ENCODE data around the gene CACNA1C. TPM values are rescaled to one million over a fixed set of nuclear protein-coding genes. Genes with fewer than 3 reads are reported as not detected.

Gene CACNA1C
- total and polyA plus RNA-seq, 10 of the 15 experiments (the other 5 are each of a cell fraction or from before 2014, with no cell fraction given) = under 0.01 to 0.15 (median 0.09) TPM; not detected in 5

GRCh38 chr12:2416158-2416557 lies 363.4 kb downstream of the CACNA1C start:
- intact Hi-C loops (cut with micrococcal nuclease; ENCODE audit: unreplicated experiment) = no loop called here

GRCh38 chr12:2417481-2418160 lies 364.8 kb downstream of the CACNA1C start:
- intact Hi-C loops (cut with micrococcal nuclease; ENCODE audit: unreplicated experiment) = no loop called here

More at GRCh38 chr12:2416158-2416557, 363.4 kb downstream of the CACNA1C start:
- Histone ChIP-seq H3K27me3 (replicated peaks in 1 of 2; ENCODE audit: control insufficient read depth in 2 of 2, insufficient read depth in 2 of 2, low read length in 1 of 2) (peaks cover 0 to 3% of the 10 kb centered on the region in 2 experiments; a peak in 1 of 4 replicates), H3K4me1 (ENCODE audit: control insufficient read depth, insufficient read depth, low read length) (no peaks in the 10 kb centered on the region), H2AFZ (ENCODE audit: control insufficient read depth, low read depth, low read length) (no peak overlapping the region), H3K79me2 (ENCODE audit: control insufficient read depth, insufficient read depth, low read length) (no peaks in the 10 kb centered on the region), H3K36me3 (ENCODE audit: control insufficient read depth in 2 of 2, insufficient read depth in 2 of 2, low read length in 1 of 2) (no peaks in the 10 kb centered on the region), H3K9me3 (replicated peaks; ENCODE audit: control insufficient read depth, insufficient read depth, low read length) (no peaks in the 10 kb centered on the region; the same call in 2 of the 3 replicates), H3K4me2 (ENCODE audit: control insufficient read depth, insufficient read depth) (no peak overlapping the region), H3K9ac (ENCODE audit: control insufficient read depth, insufficient read depth, low read length) (no peak overlapping the region), H3K27ac (ENCODE audit: control insufficient read depth, insufficient read depth) (no peak overlapping the region), H3K4me3 (no peak overlapping the region), H4K20me1 (ENCODE audit: control insufficient read depth, insufficient read depth) (no peaks in the 10 kb centered on the region)
- TF ChIP-seq IKZF2 (IDR thresholded peaks at IDR 0.05) (no peak), BMI1 (IDR thresholded peaks at IDR 0.05; ENCODE audit: borderline replicate concordance) (no peak), FOXK2 (IDR thresholded peaks at IDR 0.05) (no peak), CEBPB (IDR thresholded peaks at IDR 0.05; ENCODE audit: borderline replicate concordance in 1 of 2, low read depth in 2 of 2, low read length in 2 of 2) (no peak), SREBF1 (IDR thresholded peaks at IDR 0.05; ENCODE audit: low read length) (no peak), HCFC1 (IDR thresholded peaks at IDR 0.05; ENCODE audit: low read length) (no peak), JUND (IDR thresholded peaks at IDR 0.05; ENCODE audit: low read depth, low read length) (no peak), TCF3 (IDR thresholded peaks at IDR 0.05; ENCODE audit: borderline replicate concordance, insufficient read depth, low read depth, low read length) (no peak), HDAC2 (IDR thresholded peaks at IDR 0.05) (no peak), NFXL1 (IDR thresholded peaks at IDR 0.05; ENCODE audit: borderline replicate concordance) (no peak)
- ATAC-seq (no peak), FAIRE-seq (no peak), DNase-seq (ENCODE audit: low read depth, low spot score) (no peak)
- POLR2A ChIA-PET = no interaction called here
- CTCF ChIA-PET = no interaction called here
- 48% methylated on average over 8 of the region's 8 CpGs for WGBS (ENCODE audit: insufficient coverage, insufficient replicate concordance, low lambda C conversion rate, missing lambda C conversion rate)
- SMC1A ChIA-PET (ENCODE audit: uncharacterized antibody, unreplicated experiment) = no interaction called here
- RAD21 ChIA-PET (ENCODE audit: unreplicated experiment) = no interaction called here
- in situ Hi-C loops (cut with MboI) = no loop called here
- BruUV-seq (replicated peaks) = no TSS peak

More at GRCh38 chr12:2417481-2418160, 364.8 kb downstream of the CACNA1C start:
- no TSS peak for BruUV-seq (replicated peaks)
- Histone ChIP-seq H3K9ac (ENCODE audit: control insufficient read depth, insufficient read depth, low read length) (no peak overlapping the region), H3K9me3 (replicated peaks; ENCODE audit: control insufficient read depth, insufficient read depth, low read length) (no peaks in the 10 kb centered on the region; the same call in 2 of the 3 replicates), H2AFZ (ENCODE audit: control insufficient read depth, low read depth, low read length) (no peak overlapping the region), H3K4me2 (ENCODE audit: control insufficient read depth, insufficient read depth) (no peak overlapping the region), H3K79me2 (ENCODE audit: control insufficient read depth, insufficient read depth, low read length) (no peaks in the 10 kb centered on the region), H3K27ac (ENCODE audit: control insufficient read depth, insufficient read depth) (no peak overlapping the region), H3K36me3 (ENCODE audit: control insufficient read depth in 2 of 2, insufficient read depth in 2 of 2, low read length in 1 of 2) (no peaks in the 10 kb centered on the region), H4K20me1 (ENCODE audit: control insufficient read depth, insufficient read depth) (no peaks in the 10 kb centered on the region), H3K4me3 (no peak overlapping the region), H3K4me1 (ENCODE audit: control insufficient read depth, insufficient read depth, low read length) (no peaks in the 10 kb centered on the region), H3K27me3 (replicated peaks in 1 of 2; ENCODE audit: control insufficient read depth in 2 of 2, insufficient read depth in 2 of 2, low read length in 1 of 2) (peaks cover 0 to 3% of the 10 kb centered on the region in 2 experiments; a peak in 1 of 4 replicates)
- in situ Hi-C loops (cut with MboI) = no loop called here
- ATAC-seq (no peak), DNase-seq (ENCODE audit: low read depth, low spot score) (no peak), FAIRE-seq (no peak)
- no peak for TF ChIP-seq IRF3 (IDR thresholded peaks at IDR 0.05)
- TF ChIP-seq EGR1 (IDR thresholded peaks at IDR 0.05; ENCODE audit: borderline replicate concordance in 1 of 2, low read depth in 2 of 2, low read length in 2 of 2) = no peak
- TF ChIP-seq PBX3 (IDR thresholded peaks at IDR 0.05; ENCODE audit: insufficient replicate concordance, low read depth, low read length) = no peak
- TF ChIP-seq YBX1 (IDR thresholded peaks at IDR 0.05) = no peak
- WGBS (ENCODE audit: insufficient coverage, insufficient replicate concordance, low lambda C conversion rate, missing lambda C conversion rate) = 57% methylated on average over 10 of the region's 10 CpGs
- RAD21 ChIA-PET (ENCODE audit: unreplicated experiment) = no interaction called here
- POLR2A ChIA-PET = no interaction called here
- CTCF ChIA-PET = no interaction called here
- SMC1A ChIA-PET (ENCODE audit: uncharacterized antibody, unreplicated experiment) = no interaction called here

Data from GM12878 (cell line).